K562 (cell line): Measurements from ENCODE around the gene B3GLCT. TPM values are rescaled to one million over a fixed set of nuclear protein-coding genes. Genes with fewer than 3 reads are reported as not detected.

ENCODE experiments used
- FOXK1 ChIP-seq: sonication (generic); formaldehyde crosslinking; IDR thresholded peaks from 2 replicates; pipeline ENCODE4 v1.8.0; 2022; ENCODE audit warnings: missing genetic modification reagents, mild to moderate bottlenecking, borderline replicate concordance
- FOXK2 ChIP-seq, 2 experiments: fragments of 450-650 bp; IDR thresholded peaks in 1 of 2; conservative IDR thresholded peaks in 1 of 2; 2 replicates each; pipeline ENCODE4 v1.6.1; 2016; ENCODE audit warnings: low read depth in 2 of 2, mild to moderate bottlenecking in 1 of 2
- KDM2B ChIP-seq: fragments of 250-450 bp; sonication (Bioruptor Pico); IDR thresholded peaks from 2 replicates; pipeline ENCODE4 v1.8.0; 2021; ENCODE audit warnings: mild to moderate bottlenecking, moderate library complexity
- MEF2D ChIP-seq: conservative IDR thresholded peaks from 2 replicates; pipeline ENCODE4 v1.6.1; 2016; ENCODE audit warnings: low read depth, missing genetic modification characterization, missing compliant biosample characterization
- MIER1 ChIP-seq: fragments of 450-650 bp; IDR thresholded peaks from 2 replicates; pipeline ENCODE4 v1.6.1; 2016; ENCODE audit warnings: antibody characterized with exemption, mild to moderate bottlenecking, low read depth
- MTA2 ChIP-seq: fragments of 450-650 bp; IDR thresholded peaks from 2 replicates; pipeline ENCODE4 v1.6.1; 2016; ENCODE audit warnings: low read depth
- MXI1 ChIP-seq: IDR thresholded peaks from 2 replicates; pipeline ENCODE4 v1.6.1; 2011; ENCODE audit warnings: low read depth, mild to moderate bottlenecking, improper control_type of control experiment, low read length
- NFRKB ChIP-seq: fragments of 450-650 bp; IDR thresholded peaks from 2 replicates; pipeline ENCODE4 v1.6.1; 2016; ENCODE audit warnings: low read depth
- PYGO2 ChIP-seq: fragments of 450-650 bp; IDR thresholded peaks from 2 replicates; pipeline ENCODE4 v1.6.1; 2016; ENCODE audit warnings: mild to moderate bottlenecking, missing genetic modification characterization, moderate library complexity, missing compliant biosample characterization
- RCOR1 ChIP-seq, 2 experiments: IDR thresholded peaks; 2 replicates each; pipeline ENCODE4 v1.6.1; 2012; ENCODE audit warnings: low read depth in 2 of 2, low read length in 2 of 2, borderline replicate concordance in 1 of 2, improper control_type of control experiment in 1 of 2
- RFX1 ChIP-seq: fragments of 450-650 bp; IDR thresholded peaks from 2 replicates; pipeline ENCODE4 v1.6.1; 2016; ENCODE audit warnings: mild to moderate bottlenecking, moderate library complexity
- SAFB ChIP-seq: fragments of 200-400 bp; formaldehyde crosslinking; IDR thresholded peaks from 2 replicates; pipeline ENCODE4 v1.6.1; 2017; ENCODE audit warnings: low read depth, low read length, borderline replicate concordance
- SETDB1 ChIP-seq: IDR thresholded peaks from one replicate; pipeline ENCODE4 v1.6.1; 2012; ENCODE audit warnings: low read length, control low read depth, inconsistent platforms
- SMARCB1 ChIP-seq: IDR thresholded peaks from 2 replicates; pipeline ENCODE4 v1.6.1; 2011; ENCODE audit warnings: improper control_type of control experiment, low read depth; ENCODE audit not compliant: insufficient read length
- STAG1 ChIP-seq: sonication (generic); formaldehyde crosslinking; IDR thresholded peaks from 2 replicates; pipeline ENCODE4 v1.5.0; 2020; ENCODE audit warnings: missing genetic modification reagents, borderline replicate concordance
- ZNF24 ChIP-seq: fragments of 450-650 bp; IDR thresholded peaks from 2 replicates; pipeline ENCODE4 v1.6.1; 2016
- ZNF263 ChIP-seq: sonication (generic); formaldehyde crosslinking; IDR thresholded peaks from 2 replicates; pipeline ENCODE4 v1.8.0; 2022; ENCODE audit warnings: mild to moderate bottlenecking, missing genetic modification reagents, borderline replicate concordance
- ZNF354B ChIP-seq: fragments of 250-450 bp; sonication (Bioruptor Pico); IDR thresholded peaks from 2 replicates; pipeline ENCODE4 v1.4.0; 2020
- ZNF551 ChIP-seq: fragments of 250-450 bp; sonication (Bioruptor Pico); IDR thresholded peaks from 2 replicates; pipeline ENCODE4 v1.5.0; 2021; ENCODE audit warnings: mild to moderate bottlenecking, moderate library complexity
- ZNF584 ChIP-seq: fragments of 200-800 bp; sonication (Bioruptor generic); IDR thresholded peaks from 2 replicates; pipeline ENCODE4 v1.6.1; 2016; ENCODE audit warnings: low read depth, mild to moderate bottlenecking, missing genetic modification characterization, missing compliant biosample characterization
- ZNF764 ChIP-seq: fragments of 250-450 bp; sonication (Bioruptor Pico); IDR thresholded peaks from 2 replicates; pipeline ENCODE4 v1.4.0; 2020; ENCODE audit warnings: low read depth, mild to moderate bottlenecking, moderate library complexity
- ZNF77 ChIP-seq: fragments of 250-450 bp; sonication (Bioruptor Pico); IDR thresholded peaks from 2 replicates; pipeline ENCODE4 v1.5.0; 2020
- polyA plus RNA-seq, 8 experiments: library from polyadenylated mRNA; depleted of rRNA in 4 of 8; stranded (reverse) in 5 of 8; unstranded in 3 of 8; fragments of >200 nt; fragmentation: Nextera tagmentation in 2 of 8; fragmentation: Illumina TruSeq in 1 of 8; extraction: Ambion mirVana in 2 of 8; extraction: Trizol in 1 of 8; gene quantifications; 2 replicates each; pipeline versions ENCODE4 v1.2.1 to v1.2.3, GENCODE V29; 2011 to 2014; ENCODE audit warnings: inconsistent platforms in 1 of 8, missing spikeins in 1 of 8
- total RNA-seq, 7 experiments: library from RNA; depleted of rRNA in 6 of 7; stranded (reverse); fragments of >200 nt in 6 of 7; fragmentation: Illumina TruSeq in 2 of 7; extraction: Trizol in 2 of 7; gene quantifications; 2 replicates each; pipeline versions ENCODE4 v1.2.1 to v1.2.3, GENCODE V29; 2011 to 2021; ENCODE audit warnings: low replicate concordance in 1 of 7
- TF ChIP-seq, protein P1 (sequence below), 3 experiments: fragments of 200-800 bp in 1 of 3; sonication (Bioruptor generic) in 1 of 3; sonication (generic) in 1 of 3; formaldehyde crosslinking in 1 of 3; IDR thresholded peaks; 2 replicates each; pipeline versions ENCODE4 v1.6.1 to v1.8.0; 2016 to 2022; ENCODE audit warnings: mild to moderate bottlenecking in 2 of 3, missing compliant biosample characterization in 2 of 3, missing genetic modification characterization in 2 of 3, missing genetic modification reagents in 1 of 3
- TF ChIP-seq, protein P2 (sequence below): IDR thresholded peaks from 2 replicates; pipeline ENCODE4 v1.6.1; 2014; ENCODE audit warnings: antibody characterized with exemption
- TF ChIP-seq, protein P3 (sequence below): fragments of 450-650 bp; IDR thresholded peaks from 2 replicates; pipeline ENCODE4 v1.6.1; 2016

Gene B3GLCT
- total and polyA plus RNA-seq, 9 of the 15 experiments (the other 6 are each of a cell fraction or from before 2014, with no cell fraction given), result 1.1 to 5.1 (median 2.9) TPM

- TF ChIP-seq MTA2 (no peak), SAFB (no peak), ZNF584 (CRISPR knock-in tag) (no peak), MXI1 (no peak), KDM2B (CRISPR knock-in tag) (no peak), FOXK1 (CRISPR knock-in tag) (no peak), RFX1 (no peak), ZNF77 (CRISPR knock-in tag) (no peak), ZNF263 (CRISPR knock-in tag) (no peak), SETDB1 (no peak), ZNF24 (no peak), MEF2D (no peak), ZNF551 (no peak), PYGO2 (tag) (no peak), SMARCB1 (no peak), ZNF764 (CRISPR knock-in tag) (no peak), MIER1 (no peak), ZNF354B (no peak), FOXK2 (conservative IDR thresholded peaks at IDR 0.05 in 1 of 2, IDR thresholded peaks at IDR 0.05 in 1 of 2; ENCODE audit: low read depth in 2 of 2) (peak in 1 of 2 experiments; percentile 44; a peak in 1 of 4 replicates), STAG1 (CRISPR knock-in tag) (no peak), RCOR1 (IDR thresholded peaks at IDR 0.05; ENCODE audit: borderline replicate concordance in 1 of 2, low read depth in 2 of 2, low read length in 2 of 2) (peak in 1 of 2 experiments; percentile 52; a peak in 1 of 4 replicates), NFRKB (0 out of 2 replicates have a peak, but pooled peaks have one; percentile 56)
- TF ChIP-seq, protein P1, sequence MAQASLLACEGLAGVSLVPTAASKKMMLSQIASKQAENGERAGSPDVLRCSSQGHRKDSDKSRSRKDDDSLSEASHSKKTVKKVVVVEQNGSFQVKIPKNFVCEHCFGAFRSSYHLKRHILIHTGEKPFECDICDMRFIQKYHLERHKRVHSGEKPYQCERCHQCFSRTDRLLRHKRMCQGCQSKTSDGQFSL (CRISPR knock-in tag; IDR thresholded peaks at IDR 0.05), result no peak
- TF ChIP-seq, protein P1 (tag; IDR thresholded peaks at IDR 0.05), result no peak
- TF ChIP-seq, protein P2, sequence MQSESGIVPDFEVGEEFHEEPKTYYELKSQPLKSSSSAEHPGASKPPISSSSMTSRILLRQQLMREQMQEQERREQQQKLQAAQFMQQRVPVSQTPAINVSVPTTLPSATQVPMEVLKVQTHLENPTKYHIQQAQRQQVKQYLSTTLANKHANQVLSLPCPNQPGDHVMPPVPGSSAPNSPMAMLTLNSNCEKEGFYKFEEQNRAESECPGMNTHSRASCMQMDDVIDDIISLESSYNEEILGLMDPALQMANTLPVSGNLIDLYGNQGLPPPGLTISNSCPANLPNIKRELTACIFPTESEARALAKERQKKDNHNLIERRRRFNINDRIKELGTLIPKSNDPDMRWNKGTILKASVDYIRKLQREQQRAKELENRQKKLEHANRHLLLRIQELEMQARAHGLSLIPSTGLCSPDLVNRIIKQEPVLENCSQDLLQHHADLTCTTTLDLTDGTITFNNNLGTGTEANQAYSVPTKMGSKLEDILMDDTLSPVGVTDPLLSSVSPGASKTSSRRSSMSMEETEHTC, result no peak
- TF ChIP-seq, protein P3, sequence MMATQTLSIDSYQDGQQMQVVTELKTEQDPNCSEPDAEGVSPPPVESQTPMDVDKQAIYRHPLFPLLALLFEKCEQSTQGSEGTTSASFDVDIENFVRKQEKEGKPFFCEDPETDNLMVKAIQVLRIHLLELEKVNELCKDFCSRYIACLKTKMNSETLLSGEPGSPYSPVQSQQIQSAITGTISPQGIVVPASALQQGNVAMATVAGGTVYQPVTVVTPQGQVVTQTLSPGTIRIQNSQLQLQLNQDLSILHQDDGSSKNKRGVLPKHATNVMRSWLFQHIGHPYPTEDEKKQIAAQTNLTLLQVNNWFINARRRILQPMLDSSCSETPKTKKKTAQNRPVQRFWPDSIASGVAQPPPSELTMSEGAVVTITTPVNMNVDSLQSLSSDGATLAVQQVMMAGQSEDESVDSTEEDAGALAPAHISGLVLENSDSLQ, result no peak
Observed at GRCh38 chr13:31162151-31163008, 37.4 kb upstream of the B3GLCT start (continued).
